Activated T-cell treated with anti-CD3 and anti-CD28 coated beads for 1 hour (primary cell): ENCODE results near the gene SORCS2.

Experiments used
- DNase-seq: peaks from one replicate; pipeline ENCODE4 v3.0.0-alpha.2; 2020; ENCODE audit warnings: low read depth

The SORCS2 gene

DNA sequence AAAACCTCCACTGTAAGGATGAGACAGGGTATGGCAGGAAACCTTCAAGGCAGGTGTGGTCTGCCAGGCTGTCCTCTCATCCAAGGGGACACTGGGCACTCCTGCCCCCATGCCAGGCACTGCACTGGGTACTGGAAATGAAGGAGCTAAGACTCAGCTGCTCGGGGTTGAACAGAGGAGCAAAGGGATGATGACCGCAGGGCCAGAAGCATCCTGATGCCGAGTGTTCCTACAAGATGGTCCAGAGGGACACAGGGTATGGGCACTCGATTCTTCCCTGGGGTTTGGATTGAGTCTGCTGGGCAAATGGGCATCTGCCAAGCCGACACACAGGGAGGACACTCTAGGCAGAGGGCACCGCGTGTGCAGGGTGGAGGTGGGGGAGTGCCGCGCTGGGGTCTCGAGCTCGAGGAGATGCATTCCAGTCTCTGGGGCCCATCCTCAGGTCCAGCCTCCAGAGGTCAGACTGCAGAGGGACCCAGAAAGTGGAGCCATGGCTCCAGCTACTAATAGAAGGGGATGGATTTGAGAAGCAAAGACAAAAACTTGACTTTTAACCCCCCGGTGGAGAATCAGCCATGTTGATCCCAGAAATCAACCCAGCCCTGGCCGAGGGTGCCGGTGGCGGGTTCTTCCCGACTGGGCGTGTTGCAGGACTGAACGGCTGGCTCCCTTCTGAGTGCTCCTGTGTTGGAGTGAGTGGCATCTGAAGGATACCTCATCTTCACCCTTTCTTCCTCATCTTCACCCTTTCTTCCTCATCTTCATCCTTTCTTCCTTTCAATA, 500.3 kb downstream of the SORCS2 start:
- no peak for DNase-seq

DNA sequence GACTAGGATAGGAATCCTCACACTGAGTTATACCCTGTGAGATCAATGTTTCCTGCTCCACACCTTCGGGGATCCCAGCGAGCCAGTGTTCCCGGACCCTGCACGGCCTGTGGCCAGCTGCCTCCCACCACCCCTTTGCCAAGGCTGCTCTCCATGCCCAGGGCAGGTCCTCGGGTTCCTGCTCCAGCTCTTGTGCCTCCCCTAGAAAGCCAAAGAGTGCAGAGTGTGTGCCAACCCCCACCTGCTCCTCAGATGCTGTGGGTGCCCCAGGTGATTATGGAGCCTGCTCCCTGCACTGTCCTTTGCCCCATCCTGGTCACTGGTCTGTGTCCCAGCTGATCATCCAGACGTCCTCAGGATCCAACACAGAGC, 500.9 kb downstream of the SORCS2 start:
- DNase-seq, result no peak

GRCh38 chr4:7693711-7694110, 501.4 kb downstream of the SORCS2 start:
- DNase-seq, result no peak

DNA sequence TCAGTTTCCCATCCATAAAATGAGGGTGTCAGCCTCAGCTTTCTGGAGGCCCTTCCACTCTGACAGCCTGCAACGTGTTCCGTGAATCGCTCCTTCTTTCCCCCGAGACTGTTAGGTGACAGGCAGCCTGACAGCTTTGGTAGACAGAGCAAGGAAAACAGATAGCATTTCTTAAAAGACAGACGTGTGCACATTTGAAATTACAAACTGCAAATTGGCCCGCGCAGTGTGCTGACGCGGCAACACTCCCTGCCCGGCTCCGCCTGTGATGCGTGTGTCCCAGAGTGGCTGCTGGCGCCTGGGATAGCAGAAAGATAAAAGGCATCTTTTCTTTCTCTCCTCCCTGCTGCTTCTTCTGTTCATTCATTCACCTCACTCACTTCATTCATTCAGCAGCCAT, 502.0 kb downstream of the SORCS2 start:
- no peak for DNase-seq

GRCh38 chr4:7697343-7697742, 505.0 kb downstream of the SORCS2 start:
- no peak for DNase-seq

- DNase-seq, result no peak
Measured at GRCh38 chr4:7697821-7698220, 505.5 kb downstream of the SORCS2 start.

DNA sequence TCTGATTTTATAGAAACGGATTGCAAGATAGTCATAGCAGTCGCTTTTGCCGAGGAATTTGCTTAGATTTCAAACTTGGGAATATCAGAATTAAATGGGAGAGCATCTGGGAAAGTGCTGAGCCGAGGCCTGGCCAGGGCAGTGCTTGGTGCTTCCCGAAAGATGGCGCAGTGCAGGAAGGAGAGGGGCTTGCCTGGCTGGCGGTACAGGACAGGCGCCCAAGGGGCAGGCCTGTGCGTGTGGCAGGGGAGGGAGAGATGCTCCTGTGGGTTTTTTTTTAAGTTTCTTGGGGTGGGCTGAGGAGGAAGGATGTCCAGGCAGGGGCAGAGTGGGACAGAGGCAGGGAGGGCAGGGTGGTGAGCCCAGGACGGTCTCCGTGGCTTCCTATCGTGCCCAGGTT, 506.2 kb downstream of the SORCS2 start:
- no peak for DNase-seq

DNA sequence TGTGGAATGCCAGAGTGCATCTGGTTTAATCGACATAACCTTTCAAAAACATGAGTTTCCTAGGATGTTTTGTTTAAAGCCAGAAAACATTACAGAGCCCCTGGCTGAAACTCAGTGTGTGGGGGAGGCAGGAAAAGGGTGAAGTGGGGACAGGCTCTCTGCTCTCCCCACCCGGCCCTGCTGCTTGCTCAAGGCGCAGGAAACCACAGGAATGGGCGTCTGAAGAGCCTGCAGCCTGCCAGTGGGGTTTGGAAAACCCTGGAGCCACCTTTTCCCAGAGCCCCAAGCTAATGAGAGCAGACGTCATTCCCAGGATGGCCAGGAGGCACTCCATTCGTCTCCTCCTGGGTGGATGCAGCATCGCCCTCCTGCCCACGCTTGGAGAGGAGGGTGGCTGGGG, 506.7 kb downstream of the SORCS2 start:
- DNase-seq, result no peak

DNA sequence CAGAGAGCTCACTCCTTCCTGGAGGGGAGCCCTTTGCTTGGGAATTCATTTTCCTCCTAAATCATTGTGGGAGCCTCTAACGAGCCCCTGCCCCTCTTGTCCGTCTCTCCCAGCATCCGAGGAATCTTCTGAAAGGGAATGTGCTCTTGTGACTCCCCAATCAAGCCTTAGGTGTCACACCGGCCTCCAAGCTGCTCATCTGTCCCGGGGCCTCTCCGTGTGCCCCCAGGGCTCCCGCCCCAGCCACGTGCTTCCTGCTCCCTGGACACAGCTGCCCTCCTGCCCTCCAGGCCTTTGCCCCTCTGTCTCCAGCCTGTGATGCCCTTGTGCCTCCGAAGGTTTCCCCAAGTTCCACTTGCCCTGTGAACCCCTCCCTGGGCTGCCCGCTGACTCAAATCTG, 507.5 kb downstream of the SORCS2 start:
- no peak for DNase-seq

- DNase-seq, result no peak
Measured at GRCh38 chr4:7700665-7701064, 508.3 kb downstream of the SORCS2 start.

DNA sequence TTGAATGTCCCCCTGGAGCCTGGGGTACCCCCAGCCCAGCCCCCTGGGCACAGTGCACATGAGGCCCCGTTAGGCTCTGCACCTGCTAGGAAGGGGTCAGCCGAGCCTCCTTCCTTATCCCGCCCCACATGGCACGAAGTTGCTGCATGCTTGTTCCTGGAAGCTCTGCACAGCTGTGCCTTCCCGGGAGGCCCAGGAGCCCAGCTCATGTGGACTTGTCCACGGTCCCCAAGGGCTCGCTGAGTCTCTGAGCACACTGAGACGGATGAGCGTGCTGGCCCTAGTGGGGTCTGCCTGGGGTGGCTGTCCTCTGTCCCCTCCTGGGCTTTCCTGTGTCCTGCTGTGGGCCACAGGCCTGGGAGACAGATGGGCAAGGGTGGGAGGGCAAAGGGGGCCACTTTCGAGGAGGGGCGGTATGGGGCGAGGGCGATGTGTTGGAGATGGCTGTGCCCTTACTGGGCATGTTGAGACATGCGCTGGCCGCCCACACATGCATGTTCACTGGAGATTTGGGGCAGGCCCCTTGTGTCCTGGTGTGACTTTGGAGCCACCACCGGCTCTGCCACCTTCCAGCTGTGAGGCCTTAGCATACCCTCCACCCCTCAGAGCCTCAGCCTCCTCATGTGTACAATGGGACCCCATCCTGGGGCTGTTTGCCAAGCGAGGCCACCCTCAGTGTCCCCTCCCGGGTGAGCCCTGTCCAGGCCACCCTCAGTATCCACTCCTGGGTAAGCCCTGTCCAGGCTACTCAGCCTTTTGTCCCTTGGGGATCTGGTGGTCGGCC, 509.7 kb downstream of the SORCS2 start:
- DNase-seq, result no peak

- DNase-seq, result no peak
Measured at GRCh38 chr4:7703688-7704087, 511.4 kb downstream of the SORCS2 start.

- DNase-seq, result no peak
Measured at GRCh38 chr4:7704091-7704490, 511.8 kb downstream of the SORCS2 start.

- no peak for DNase-seq
Measured at GRCh38 chr4:7704625-7705024, 512.3 kb downstream of the SORCS2 start.

GRCh38 chr4:7705062-7705461, 512.7 kb downstream of the SORCS2 start:
- DNase-seq, result no peak

DNA sequence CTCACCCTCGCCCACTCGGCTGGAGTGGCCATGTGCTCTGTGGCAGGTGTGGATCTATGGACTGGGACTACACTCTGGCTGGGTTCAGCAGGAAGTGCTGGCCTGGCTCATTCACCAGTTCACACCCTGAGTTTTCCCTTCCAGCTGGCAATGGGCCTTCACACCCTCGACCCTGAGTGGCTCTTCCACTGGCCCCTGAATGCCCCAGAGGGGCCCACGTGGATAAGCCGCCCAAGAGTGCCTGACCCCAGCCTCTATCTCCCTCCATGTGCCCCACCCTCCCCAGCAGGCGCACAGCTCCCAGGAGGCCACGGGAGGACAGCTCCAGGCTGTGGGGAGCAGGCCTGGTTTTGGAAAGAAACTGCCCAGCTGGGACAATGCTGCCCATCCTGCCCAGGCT, 513.3 kb downstream of the SORCS2 start:
- DNase-seq, result no peak

- no peak for DNase-seq
Measured at GRCh38 chr4:7708238-7708637, 515.9 kb downstream of the SORCS2 start.

GRCh38 chr4:7708981-7709380, 516.6 kb downstream of the SORCS2 start:
- no peak for DNase-seq

- DNase-seq, result no peak
Measured at GRCh38 chr4:7709431-7709830, 517.1 kb downstream of the SORCS2 start.

DNA sequence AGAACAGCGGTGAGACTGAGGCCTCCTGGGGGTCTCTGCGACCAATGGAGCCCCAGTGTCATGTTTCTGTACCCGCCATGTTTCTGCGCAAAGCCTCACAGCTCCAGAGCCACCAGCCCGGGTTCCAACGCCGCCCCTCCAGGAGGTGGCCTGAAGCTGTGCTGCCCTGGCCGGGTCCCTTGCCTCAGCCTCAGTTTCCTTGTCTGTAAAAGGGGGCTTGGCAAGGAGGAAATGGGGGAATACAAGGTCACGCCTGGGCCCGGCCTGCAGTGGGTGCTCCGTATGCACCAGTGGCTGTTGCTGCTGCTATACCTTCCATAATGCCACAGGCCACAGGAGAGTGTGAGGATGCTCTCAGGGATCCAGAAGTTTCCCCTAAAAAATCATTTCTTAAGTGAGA, 517.8 kb downstream of the SORCS2 start:
- no peak for DNase-seq

DNA sequence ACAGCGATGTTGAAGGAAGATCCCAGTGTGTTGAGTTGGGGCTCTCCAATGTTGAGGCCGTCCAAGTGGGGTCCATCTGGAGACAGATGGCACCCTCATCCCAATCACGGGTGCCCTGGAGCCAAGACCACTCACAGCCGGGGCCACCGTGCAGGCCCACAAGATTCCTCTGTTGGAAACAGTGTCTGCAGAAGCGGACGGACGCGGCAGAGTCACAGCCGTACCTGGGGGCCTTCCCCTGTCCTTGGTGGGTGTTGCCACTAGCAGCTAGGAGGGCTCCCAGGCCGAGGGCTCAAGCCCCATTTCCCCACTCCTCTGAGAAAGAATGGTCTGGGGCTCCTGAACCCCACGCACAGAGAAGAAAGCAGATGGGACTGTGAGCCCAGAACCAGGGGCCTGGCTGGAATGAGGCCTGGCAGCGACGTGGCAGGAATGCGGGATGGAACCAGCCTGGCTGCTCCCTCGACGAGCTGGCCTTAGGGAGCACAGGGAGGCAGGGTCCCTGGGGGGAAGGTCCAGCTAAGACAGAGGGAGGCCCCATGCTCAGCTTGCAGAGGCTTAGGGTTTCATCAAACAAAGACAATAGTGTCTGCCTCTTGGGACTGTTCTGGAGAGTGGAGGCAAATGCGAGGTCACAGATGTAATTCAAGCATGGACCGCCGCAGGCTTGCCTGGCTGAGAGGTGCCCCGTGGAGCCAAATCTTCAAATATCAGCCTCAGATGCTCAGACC, 518.4 kb downstream of the SORCS2 start:
- no peak for DNase-seq

GRCh38 chr4:7711307-7711963, 519.1 kb downstream of the SORCS2 start:
- no peak for DNase-seq
